Measurements from ENCODE around the gene CAMTA2. TPM values are rescaled to one million over a fixed set of nuclear protein-coding genes. Genes with fewer than 3 reads are reported as not detected.

CAMTA2 gene
- total and polyA plus RNA-seq, 2 experiments from 2014 or later = 4.4 to 8.7 TPM

GRCh38 chr17:4999430-5000093 is 12.1 kb upstream of the CAMTA2 start:
- 0 out of 3 replicates have a peak, but pooled peaks cover 3% of the 10 kb centered on the region for H3K9me3 Mint-ChIP-seq
- TF ChIP-seq EZH2phosphoT487 (IDR thresholded peaks at IDR 0.05; ENCODE audit: unreplicated experiment) = no peak
- no peak for TF ChIP-seq POLR2AphosphoS5 (IDR thresholded peaks at IDR 0.05; ENCODE audit: low read depth)
- no peak for TF ChIP-seq ZNF114 (CRISPR knock-in tag; IDR thresholded peaks at IDR 0.05)
- no peak for TF ChIP-seq CTCF (conservative IDR thresholded peaks at IDR 0.05; ENCODE audit: low read depth in 2 of 2)
- TF ChIP-seq NANOG (IDR thresholded peaks at IDR 0.05; ENCODE audit: borderline replicate concordance) = no peak
- TF ChIP-seq ETS1 (IDR thresholded peaks at IDR 0.05) = no peak
- TF ChIP-seq EZH2 (IDR thresholded peaks at IDR 0.05; ENCODE audit: low read depth, unreplicated experiment) = no peak
- TF ChIP-seq ZNF462 (CRISPR knock-in tag; IDR thresholded peaks at IDR 0.05) = no peak
- TF ChIP-seq ZNF331 (CRISPR knock-in tag; IDR thresholded peaks at IDR 0.05; ENCODE audit: low read depth) = no peak
- TF ChIP-seq JUNB (IDR thresholded peaks at IDR 0.05; ENCODE audit: unreplicated experiment) = no peak
- no peak for TF ChIP-seq REST (IDR thresholded peaks at IDR 0.05; ENCODE audit: unreplicated experiment)
- TF ChIP-seq STAT1 (IDR thresholded peaks at IDR 0.05; ENCODE audit: unreplicated experiment) = no peak
- no peak for TF ChIP-seq CREB1 (CRISPR knock-in tag; IDR thresholded peaks at IDR 0.05; ENCODE audit: low read depth)
- H3K27me3 Mint-ChIP-seq (ENCODE audit: insufficient read depth, low read depth, poor library complexity) = peaks cover 31% of the 10 kb centered on the region
- peaks cover 21% of the 10 kb centered on the region for H3K4me1 Mint-ChIP-seq
- Histone ChIP-seq H3K27me3 (ENCODE audit: insufficient read depth) (peaks cover 11% of the 10 kb centered on the region; the same call in 1 of the 2 replicates), H3F3A (replicated peaks; ENCODE audit: low read depth) (0 out of 2 replicates have a peak, but pooled peaks cover 2% of the 10 kb centered on the region), H4K20me1 (replicated peaks; ENCODE audit: insufficient read depth) (no peaks in the 10 kb centered on the region; the same call in none of the 2 replicates), H3K9me2 (ENCODE audit: insufficient read depth) (no peaks in the 10 kb centered on the region), H3K4me2 (peak overlapping the region; percentile 98), H3K36me3 (ENCODE audit: insufficient read depth) (peaks cover 17% of the 10 kb centered on the region), H3K27ac (ENCODE audit: low read depth) (peak overlapping the region; percentile 32), H3K4me1 (ENCODE audit: insufficient read depth) (peaks cover 19% of the 10 kb centered on the region; the same call in 1 of the 2 replicates), H3K4me3 (peak overlapping the region; percentile 94), H2AFZ (no peak overlapping the region), H3K79me2 (replicated peaks; ENCODE audit: insufficient read depth) (peaks cover 16% of the 10 kb centered on the region)
- no peak for ATAC-seq
- peak overlapping the region; percentile 25; the same call in 1 of the 2 replicates for H3K27ac Mint-ChIP-seq
- H3K4me3 Mint-ChIP-seq = peak overlapping the region; percentile 85
- DNase-seq (ENCODE audit: low spot score) = no peak
- H3K36me3 Mint-ChIP-seq (ENCODE audit: low read depth) = peaks cover 44% of the 10 kb centered on the region

Measured in GM23338 (cell line).